Bronchial epithelial cell (primary cell): ENCODE measurements around the gene MLLT1. TPM values are rescaled to one million over a fixed set of nuclear protein-coding genes. Genes with fewer than 3 reads are reported as not detected.
A peak's percentile ranks its signal among the peaks of the same experiment; 100 is the strongest.
"Not testable (repeated sequence)": the region's sequence is repeated elsewhere in the genome, so short reads cannot be mapped to it uniquely, and the experiment has no call there.

Source experiments
- DNase-seq: peaks from one replicate; pipeline ENCODE4 v3.0.0-alpha.2; 2010; ENCODE audit warnings: low read depth
- FAIRE-seq: peaks from 2 replicates; lab custom pipeline; 2011; peaks lifted over from hg19 to GRCh38; lab: Jason Lieb, UNC
- H3K27me3 ChIP-seq: 2 replicates; pipeline ENCODE4 v1.5.1; 2011; ENCODE audit warnings: low read length; ENCODE audit not compliant: control insufficient read depth, insufficient read depth
- H3K36me3 ChIP-seq: 2 replicates; pipeline ENCODE4 v1.5.1; 2011; ENCODE audit warnings: low read length; ENCODE audit not compliant: control insufficient read depth, insufficient read depth
- H3K4me3 ChIP-seq: 2 replicates; pipeline ENCODE4 v1.5.1; 2011; ENCODE audit warnings: mild to moderate bottlenecking, low read depth, low read length, control low read depth
- total RNA-seq: library from RNA; depleted of rRNA; stranded (reverse); fragments of >200 nt; gene quantifications from 2 replicates; pipeline ENCODE4 v1.2.1, GENCODE V29; 2014
- TF ChIP-seq, protein P1 (sequence below): IDR thresholded peaks from 2 replicates; pipeline ENCODE4 v1.5.1; 2011; ENCODE audit warnings: mild to moderate bottlenecking, moderate library complexity, low read length, control low read depth, inconsistent platforms; ENCODE audit not compliant: insufficient read depth, severe bottlenecking

The MLLT1 gene
- total RNA-seq, 1 donor from 2014 or later, result 2.6 TPM

DNA sequence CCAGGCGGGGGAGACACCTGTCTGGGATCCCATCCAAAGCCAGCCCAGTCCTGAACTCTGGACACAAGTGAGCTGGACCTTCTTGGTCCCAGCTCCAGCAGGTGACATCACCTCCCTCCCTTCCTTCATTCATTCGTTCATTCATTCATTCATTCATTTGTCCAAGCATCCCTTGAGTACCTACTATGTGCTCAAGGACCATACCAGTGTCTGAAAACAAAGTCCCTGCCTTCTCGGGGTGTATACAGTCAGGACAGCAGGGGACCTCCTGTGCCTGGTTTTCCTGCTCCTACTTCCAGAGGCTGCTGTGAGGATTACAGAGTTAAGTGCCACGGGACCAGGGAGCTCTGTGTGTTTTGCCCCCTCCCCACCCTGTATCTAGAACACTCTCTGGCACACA, 39.6 kb upstream of the MLLT1 start:
- DNase-seq (no peak), FAIRE-seq (no peak)
- Histone ChIP-seq H3K36me3 (no peaks in the 10 kb centered on the region), H3K4me3 (no peak overlapping the region), H3K27me3 (no peaks in the 10 kb centered on the region)
- TF ChIP-seq, protein P1, sequence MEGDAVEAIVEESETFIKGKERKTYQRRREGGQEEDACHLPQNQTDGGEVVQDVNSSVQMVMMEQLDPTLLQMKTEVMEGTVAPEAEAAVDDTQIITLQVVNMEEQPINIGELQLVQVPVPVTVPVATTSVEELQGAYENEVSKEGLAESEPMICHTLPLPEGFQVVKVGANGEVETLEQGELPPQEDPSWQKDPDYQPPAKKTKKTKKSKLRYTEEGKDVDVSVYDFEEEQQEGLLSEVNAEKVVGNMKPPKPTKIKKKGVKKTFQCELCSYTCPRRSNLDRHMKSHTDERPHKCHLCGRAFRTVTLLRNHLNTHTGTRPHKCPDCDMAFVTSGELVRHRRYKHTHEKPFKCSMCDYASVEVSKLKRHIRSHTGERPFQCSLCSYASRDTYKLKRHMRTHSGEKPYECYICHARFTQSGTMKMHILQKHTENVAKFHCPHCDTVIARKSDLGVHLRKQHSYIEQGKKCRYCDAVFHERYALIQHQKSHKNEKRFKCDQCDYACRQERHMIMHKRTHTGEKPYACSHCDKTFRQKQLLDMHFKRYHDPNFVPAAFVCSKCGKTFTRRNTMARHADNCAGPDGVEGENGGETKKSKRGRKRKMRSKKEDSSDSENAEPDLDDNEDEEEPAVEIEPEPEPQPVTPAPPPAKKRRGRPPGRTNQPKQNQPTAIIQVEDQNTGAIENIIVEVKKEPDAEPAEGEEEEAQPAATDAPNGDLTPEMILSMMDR, result no peak

DNA sequence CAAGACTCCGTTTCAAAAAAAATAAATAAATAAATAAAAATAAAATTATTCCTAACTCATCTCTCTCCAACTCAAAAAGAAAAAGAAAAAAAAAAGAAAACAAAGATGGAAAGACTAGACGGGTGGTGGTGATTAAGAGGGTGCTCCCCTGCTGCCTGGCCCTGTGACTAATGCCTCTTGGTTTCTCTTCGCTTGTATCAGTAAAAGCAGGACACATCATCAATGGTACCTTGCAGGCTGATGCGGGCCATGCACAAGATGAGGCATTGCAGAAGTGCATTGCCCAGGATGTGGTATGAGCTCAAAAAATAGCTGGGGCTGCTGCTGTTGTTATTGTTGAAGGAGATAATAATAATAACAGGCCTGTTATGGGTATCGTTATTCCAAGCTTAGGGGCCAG, 39.0 kb upstream of the MLLT1 start:
- peak; percentile 33 for DNase-seq
- FAIRE-seq, result no peak
- H3K27me3 ChIP-seq, result no peaks in the 10 kb centered on the region
- TF ChIP-seq, protein P1, result no peak
- no peak overlapping the region for H3K4me3 ChIP-seq
- H3K36me3 ChIP-seq, result no peaks in the 10 kb centered on the region

DNA sequence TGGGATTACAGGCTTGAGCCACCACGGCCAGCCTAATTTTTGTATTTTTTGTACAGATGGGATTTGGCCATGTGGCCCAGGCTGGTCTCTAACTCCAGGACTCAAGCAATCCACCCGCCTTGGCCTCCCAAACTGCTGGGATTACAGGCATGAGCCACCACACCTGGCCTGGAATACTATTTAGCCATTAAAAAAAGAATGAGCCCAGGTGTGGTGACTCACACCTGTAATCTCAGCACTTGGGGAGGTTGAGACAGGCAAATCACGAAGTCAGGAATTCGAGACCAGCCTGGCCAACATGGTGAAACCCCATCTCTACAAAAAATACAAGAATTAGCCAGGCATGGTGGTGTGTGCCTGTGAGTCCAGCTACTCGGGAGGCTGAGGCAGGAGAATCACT, 35.9 kb upstream of the MLLT1 start:
- not testable (repeated sequence) for H3K4me3 ChIP-seq, H3K27me3 ChIP-seq, FAIRE-seq, H3K36me3 ChIP-seq, DNase-seq

DNA sequence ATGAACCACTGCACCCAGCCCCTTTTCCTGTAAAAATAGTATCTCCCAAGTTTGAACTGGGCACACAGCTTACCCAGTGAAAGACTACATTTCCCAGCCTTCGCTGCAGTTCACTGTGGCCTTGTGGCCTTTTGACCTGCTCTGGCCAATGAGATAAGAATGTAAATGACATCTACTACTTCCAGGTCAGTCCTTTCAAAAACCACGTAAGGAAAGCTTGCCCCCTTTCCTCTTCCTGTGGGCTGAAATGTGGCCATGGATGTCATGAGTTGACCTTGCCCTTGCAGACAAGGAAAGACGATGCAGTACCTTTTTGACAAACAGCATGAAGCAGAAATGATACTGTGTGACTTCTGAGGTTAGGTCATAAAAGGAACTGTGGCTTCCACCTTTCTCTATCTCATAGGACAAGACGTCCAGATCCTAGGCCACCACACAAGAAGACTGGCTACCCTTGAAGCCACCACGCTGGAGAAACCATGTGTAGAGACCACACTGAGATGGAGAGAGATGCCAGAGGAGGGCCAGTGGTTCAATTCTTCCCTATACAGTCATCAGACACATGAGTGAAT, 33.7 kb upstream of the MLLT1 start:
- TF ChIP-seq, protein P1, result no peak
- Histone ChIP-seq H3K4me3 (no peak overlapping the region), H3K36me3 (no peaks in the 10 kb centered on the region), H3K27me3 (no peaks in the 10 kb centered on the region)
- no peak for DNase-seq
- no peak for FAIRE-seq

DNA sequence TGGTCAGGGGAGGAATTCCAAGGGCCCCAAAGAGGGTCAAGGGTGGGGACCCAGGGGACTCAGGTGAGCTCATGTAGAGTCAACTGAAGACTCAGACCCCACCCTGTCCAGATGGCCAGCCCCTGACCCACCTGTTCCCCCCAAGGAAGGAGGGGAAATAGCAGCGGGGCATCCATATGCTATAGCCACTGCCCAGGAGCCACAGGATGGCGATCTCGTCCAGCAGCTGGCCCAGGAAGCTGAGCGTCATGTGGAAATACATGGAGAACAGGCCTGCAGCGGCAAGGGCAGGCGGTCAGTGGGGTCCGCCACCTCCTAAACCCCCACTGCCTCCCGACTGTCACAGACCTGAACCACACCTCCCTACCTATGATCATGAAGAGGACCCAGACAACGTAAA, 32.2 kb upstream of the MLLT1 start:
- no peak for DNase-seq
- Histone ChIP-seq H3K36me3 (no peaks in the 10 kb centered on the region), H3K27me3 (no peaks in the 10 kb centered on the region), H3K4me3 (no peak overlapping the region)
- TF ChIP-seq, protein P1, result no peak
- no peak for FAIRE-seq

DNA sequence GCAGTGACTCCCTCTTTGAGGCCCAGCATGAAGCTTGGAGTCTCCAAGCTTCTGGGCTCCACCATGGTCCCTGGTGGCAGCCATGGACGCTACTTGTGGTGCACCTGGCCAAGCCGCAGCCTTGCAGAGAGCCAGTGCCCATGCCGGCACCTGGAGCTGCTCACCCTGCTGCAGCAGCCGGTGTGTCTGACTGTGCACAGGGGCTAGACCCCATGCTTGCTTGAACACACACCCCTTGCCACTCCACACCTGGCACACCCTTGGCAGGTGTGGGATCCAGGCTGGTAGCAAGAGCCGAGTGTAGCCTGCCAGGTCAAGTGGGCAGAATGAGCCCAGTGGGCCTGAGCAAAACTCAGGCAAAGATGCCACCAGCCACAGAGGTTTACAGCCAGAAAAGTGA, 18.6 kb upstream of the MLLT1 start:
- H3K4me3 ChIP-seq, result no peak overlapping the region
- no peak for FAIRE-seq
- H3K36me3 ChIP-seq, result no peaks in the 10 kb centered on the region
- DNase-seq, result no peak
- H3K27me3 ChIP-seq, result no peaks in the 10 kb centered on the region
- TF ChIP-seq, protein P1, result no peak
